Measurements from ENCODE around the gene PILRA. TPM values are rescaled to one million over a fixed set of nuclear protein-coding genes. Genes with fewer than 3 reads are reported as not detected.
"Not testable (repeated sequence)": the region's sequence is repeated elsewhere in the genome, so short reads cannot be mapped to it uniquely, and the experiment has no call there.

Gene PILRA
- total RNA-seq, 2 donors from 2014 or later: 1.2 to 3.1 TPM

DNA sequence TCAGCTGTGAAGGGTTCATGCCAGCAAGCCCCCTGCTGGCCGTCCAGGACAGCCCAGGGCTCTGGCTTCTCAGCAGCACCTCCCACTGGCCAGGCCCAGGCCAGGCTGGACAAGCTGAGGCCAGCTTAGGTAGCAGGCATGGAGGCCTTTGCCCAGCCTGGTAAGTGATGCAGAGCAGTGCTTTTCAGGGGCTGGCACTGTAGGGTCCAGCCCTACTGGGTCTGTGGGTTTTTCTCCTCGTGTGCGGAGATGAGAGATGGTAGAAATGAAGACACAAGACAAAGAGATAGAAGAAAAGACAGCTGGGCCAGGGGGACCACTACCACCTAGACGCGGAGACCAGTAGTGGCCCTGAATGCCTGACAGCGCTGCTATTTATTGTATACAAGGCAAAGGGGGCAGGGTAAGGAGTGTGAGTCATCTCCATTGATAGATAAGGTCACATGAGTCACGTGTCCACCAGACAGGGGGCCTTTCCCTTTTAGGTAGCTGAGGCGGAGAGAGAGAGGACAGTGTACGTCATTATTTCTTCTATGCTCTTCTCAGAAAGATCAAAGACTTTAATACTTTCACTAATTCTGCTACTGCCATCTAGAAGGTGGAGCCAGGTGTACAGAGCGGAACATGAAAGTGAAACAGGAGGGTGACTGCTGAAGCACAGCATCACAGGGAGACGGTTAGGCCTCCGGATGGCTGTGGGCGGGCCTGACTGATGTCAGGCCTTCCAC lies 28.6 kb upstream of the PILRA start:
- H3K9ac ChIP-seq (ENCODE audit: low read depth in 2 of 2, low read length in 2 of 2); H3K27me3 ChIP-seq; H3K9me3 ChIP-seq; H3K4me3 ChIP-seq; H3K27ac ChIP-seq; DNase-seq; H3K4me1 ChIP-seq: not testable (repeated sequence)
- H3K36me3 ChIP-seq: peaks cover 11% of the 10 kb centered on the region
- TF ChIP-seq, protein P1, sequence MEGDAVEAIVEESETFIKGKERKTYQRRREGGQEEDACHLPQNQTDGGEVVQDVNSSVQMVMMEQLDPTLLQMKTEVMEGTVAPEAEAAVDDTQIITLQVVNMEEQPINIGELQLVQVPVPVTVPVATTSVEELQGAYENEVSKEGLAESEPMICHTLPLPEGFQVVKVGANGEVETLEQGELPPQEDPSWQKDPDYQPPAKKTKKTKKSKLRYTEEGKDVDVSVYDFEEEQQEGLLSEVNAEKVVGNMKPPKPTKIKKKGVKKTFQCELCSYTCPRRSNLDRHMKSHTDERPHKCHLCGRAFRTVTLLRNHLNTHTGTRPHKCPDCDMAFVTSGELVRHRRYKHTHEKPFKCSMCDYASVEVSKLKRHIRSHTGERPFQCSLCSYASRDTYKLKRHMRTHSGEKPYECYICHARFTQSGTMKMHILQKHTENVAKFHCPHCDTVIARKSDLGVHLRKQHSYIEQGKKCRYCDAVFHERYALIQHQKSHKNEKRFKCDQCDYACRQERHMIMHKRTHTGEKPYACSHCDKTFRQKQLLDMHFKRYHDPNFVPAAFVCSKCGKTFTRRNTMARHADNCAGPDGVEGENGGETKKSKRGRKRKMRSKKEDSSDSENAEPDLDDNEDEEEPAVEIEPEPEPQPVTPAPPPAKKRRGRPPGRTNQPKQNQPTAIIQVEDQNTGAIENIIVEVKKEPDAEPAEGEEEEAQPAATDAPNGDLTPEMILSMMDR (IDR thresholded peaks at IDR 0.05): peak; percentile 53
- intact Hi-C loops (cut with DNase I): loop anchor here (10.0 kb wide), 1 partner anchor 210 kb away; no protein-coding TSS in a partner anchor

DNA sequence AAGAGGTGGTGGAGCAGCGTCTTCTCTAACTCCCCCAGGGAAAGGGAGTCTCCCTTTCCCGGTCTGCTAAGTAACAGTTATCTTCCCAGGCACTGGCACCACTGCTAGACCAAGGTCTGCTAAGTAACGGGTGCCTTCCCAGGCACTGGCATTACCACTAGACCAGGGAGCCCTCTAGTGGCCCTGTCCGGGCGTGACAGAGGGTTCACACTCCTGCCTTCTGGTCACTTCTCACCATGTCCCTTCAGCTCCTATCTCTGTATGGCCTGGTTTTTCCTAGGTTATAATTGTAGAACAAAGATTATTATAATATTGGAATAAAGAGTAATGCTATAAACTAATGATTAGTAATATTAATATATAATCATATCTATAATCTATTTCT lies 28.0 kb upstream of the PILRA start:
- not testable (repeated sequence) for H3K9me3 ChIP-seq; H3K27ac ChIP-seq; H3K4me3 ChIP-seq; H3K4me1 ChIP-seq; H3K9ac ChIP-seq (ENCODE audit: low read depth in 2 of 2, low read length in 2 of 2); H3K27me3 ChIP-seq
- TF ChIP-seq, protein P1 (IDR thresholded peaks at IDR 0.05): peak; percentile 35
- DNase-seq: peak; percentile 84
- H3K36me3 ChIP-seq: peaks cover 14% of the 10 kb centered on the region
- intact Hi-C loops (cut with DNase I): loop anchor here (10.0 kb wide), 1 partner anchor 210 kb away; no protein-coding TSS in a partner anchor

DNA sequence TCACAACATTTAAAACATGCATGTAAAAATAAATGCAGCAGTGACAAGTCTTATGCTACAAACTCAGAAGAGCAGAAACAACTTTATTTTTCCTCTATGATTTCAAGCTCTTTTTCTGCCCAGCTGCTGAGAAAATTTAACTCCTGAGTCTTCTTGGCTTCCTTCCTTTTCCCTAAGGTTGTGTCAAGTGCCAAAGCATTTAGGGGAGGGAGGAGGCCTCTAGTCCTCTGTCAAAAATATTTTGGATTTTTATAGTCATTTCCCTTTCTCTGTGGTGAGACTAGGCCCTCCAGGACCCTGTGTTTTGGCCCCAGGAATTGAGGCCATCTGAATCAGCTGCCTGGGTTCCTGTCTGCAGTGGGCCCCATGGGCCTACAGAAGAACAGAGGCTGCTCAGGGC lies 26.4 kb upstream of the PILRA start:
- H3K4me3 ChIP-seq: no peak overlapping the region
- intact Hi-C loops (cut with DNase I): loop anchor here (10.0 kb wide), 1 partner anchor 212 kb away; no protein-coding TSS in a partner anchor
- H3K9me3 ChIP-seq: no peaks in the 10 kb centered on the region
- no peak for DNase-seq
- H3K36me3 ChIP-seq: peaks cover 14% of the 10 kb centered on the region
- no peaks in the 10 kb centered on the region for H3K4me1 ChIP-seq
- no peaks in the 10 kb centered on the region for H3K27me3 ChIP-seq
- TF ChIP-seq, protein P1 (IDR thresholded peaks at IDR 0.05): no peak
- H3K9ac ChIP-seq (ENCODE audit: low read depth in 2 of 2, low read length in 2 of 2): no peak overlapping the region
- no peak overlapping the region for H3K27ac ChIP-seq

DNA sequence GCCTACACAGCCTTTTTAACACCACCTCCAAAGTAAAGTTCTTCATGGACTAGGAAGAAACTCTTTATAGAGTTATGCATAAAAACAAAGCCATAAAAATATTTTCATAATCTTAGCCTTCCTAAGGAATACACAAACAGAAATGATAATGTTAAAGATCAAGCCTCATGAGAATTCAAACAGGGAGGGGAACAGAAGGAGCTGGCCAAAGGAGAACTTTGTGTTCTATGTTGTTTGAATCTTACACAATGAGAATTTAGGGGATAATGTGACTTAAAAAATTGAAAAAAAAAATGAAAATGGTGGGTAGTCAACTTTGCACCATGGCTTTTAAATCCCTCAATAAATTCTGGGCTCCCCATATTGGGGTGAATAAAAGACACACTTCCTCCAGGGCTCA lies 24.5 kb upstream of the PILRA start:
- no peak for DNase-seq
- no peak overlapping the region for H3K4me3 ChIP-seq
- no peaks in the 10 kb centered on the region for H3K9me3 ChIP-seq
- intact Hi-C loops (cut with DNase I): loop anchor here (10.0 kb wide), 1 partner anchor 214 kb away; no protein-coding TSS in a partner anchor
- H3K27ac ChIP-seq: no peak overlapping the region
- TF ChIP-seq, protein P1 (IDR thresholded peaks at IDR 0.05): no peak
- H3K27me3 ChIP-seq: no peaks in the 10 kb centered on the region
- H3K36me3 ChIP-seq: peaks cover 14% of the 10 kb centered on the region
- H3K9ac ChIP-seq (ENCODE audit: low read depth in 2 of 2, low read length in 2 of 2): no peak overlapping the region
- no peaks in the 10 kb centered on the region for H3K4me1 ChIP-seq

DNA sequence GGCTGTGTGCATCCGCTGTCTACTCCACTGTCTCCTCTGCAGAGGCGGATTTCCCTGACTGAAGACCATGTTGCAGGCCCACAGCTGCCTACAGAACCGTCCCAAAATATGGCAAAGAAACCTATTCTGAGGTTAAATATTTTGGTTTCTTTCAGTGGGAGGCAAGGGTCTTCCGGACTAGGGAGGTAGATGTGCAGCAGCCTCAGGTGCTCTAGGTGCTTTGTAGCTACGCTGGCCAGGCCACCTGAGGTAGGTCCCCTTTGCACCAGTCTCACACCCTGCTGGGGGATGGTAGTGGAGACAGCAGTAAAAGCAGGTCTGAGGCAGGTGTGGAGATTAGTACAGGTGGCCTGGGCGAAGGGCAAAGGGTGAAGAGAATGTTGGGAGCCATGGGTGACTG lies 23.5 kb upstream of the PILRA start:
- TF ChIP-seq, protein P1 (IDR thresholded peaks at IDR 0.05): no peak
- Histone ChIP-seq H3K9me3 (no peaks in the 10 kb centered on the region), H3K36me3 (peaks cover 17% of the 10 kb centered on the region), H3K4me3 (no peak overlapping the region), H3K27ac (no peak overlapping the region), H3K4me1 (no peaks in the 10 kb centered on the region), H3K27me3 (no peaks in the 10 kb centered on the region), H3K9ac (ENCODE audit: low read depth in 2 of 2, low read length in 2 of 2) (no peak overlapping the region)
- DNase-seq: no peak
- intact Hi-C loops (cut with DNase I): loop anchor here (10.0 kb wide), 1 partner anchor 215 kb away; no protein-coding TSS in a partner anchor
